ENCODE data around the gene CNTNAP2. TPM values are rescaled to one million over a fixed set of nuclear protein-coding genes. Genes with fewer than 3 reads are reported as not detected.

The CNTNAP2 gene
- total and polyA plus RNA-seq, 2 of the 8 experiments (the other 6 are each of a cell fraction or from before 2014, with no cell fraction given), result 27.9 to 71.0 TPM

DNA sequence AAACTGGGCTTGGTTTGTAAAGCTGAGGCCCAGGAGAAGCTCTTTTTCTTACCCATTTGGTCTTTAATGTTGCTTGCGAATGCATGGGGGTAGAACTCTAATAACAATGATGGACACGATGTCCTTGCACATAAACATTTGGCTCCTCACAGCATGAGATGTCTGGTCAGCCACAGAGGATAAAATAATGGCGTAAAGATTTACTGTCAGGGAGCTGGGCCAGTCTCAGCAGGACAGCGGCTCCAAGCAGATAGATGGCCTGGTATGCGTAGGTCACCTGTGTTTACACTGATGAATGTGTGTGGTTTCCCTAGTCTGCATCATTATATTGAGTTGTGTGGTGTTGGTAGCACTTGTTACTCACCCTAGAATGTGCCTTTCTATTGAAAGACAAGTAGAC is 537.4 kb downstream of the CNTNAP2 start:
- Histone ChIP-seq H2AFZ (ENCODE audit: low read length) (no peak overlapping the region), H3K9ac (replicated peaks in 1 of 4; ENCODE audit: extremely low read depth in 1 of 4, low read depth in 3 of 4, low read length in 3 of 4) (no peak overlapping the region), H3K18ac (ENCODE audit: extremely low read depth, low read length) (no peak overlapping the region), H2BK12ac (ENCODE audit: low read depth, low read length) (no peak overlapping the region), H3K4me1 (replicated peaks in 1 of 4; ENCODE audit: control insufficient read depth in 3 of 4, insufficient read depth in 4 of 4, low read length in 3 of 4) (no peaks in the 10 kb centered on the region), H4K91ac (replicated peaks; ENCODE audit: insufficient read length, low read length) (no peak overlapping the region), H2BK5ac (ENCODE audit: low read depth, low read length) (no peak overlapping the region), H2AK5ac (ENCODE audit: low read depth, low read length) (no peak overlapping the region), H3K14ac (ENCODE audit: insufficient read length) (no peak overlapping the region), H3K36me3 (ENCODE audit: control insufficient read depth in 2 of 4, insufficient read depth in 4 of 4, low read length in 3 of 4) (no peaks in the 10 kb centered on the region), H3K27ac (ENCODE audit: low read depth, low read length) (no peak overlapping the region), H3K23me2 (ENCODE audit: low read depth, low read length) (no peaks in the 10 kb centered on the region), H2BK15ac (ENCODE audit: low read length) (no peak overlapping the region), H3K23ac (ENCODE audit: insufficient read length) (no peak overlapping the region), H3K27me3 (replicated peaks in 1 of 4; ENCODE audit: control insufficient read depth in 3 of 4, extremely low read depth in 1 of 4, insufficient read depth in 3 of 4, low read length in 3 of 4) (no peaks in the 10 kb centered on the region), H2BK20ac (ENCODE audit: low read length) (no peak overlapping the region), H3K4me2 (ENCODE audit: insufficient read depth in 1 of 2, low read depth in 2 of 2, low read length in 2 of 2) (0 out of 4 replicates have a peak overlapping the region, but pooled peaks of 1 of the 2 experiments have one; percentile 7), H4K5ac (ENCODE audit: insufficient read length, low read depth, low read length) (no peak overlapping the region), H3K56ac (replicated peaks; ENCODE audit: insufficient read length, low read depth, low read length) (no peak overlapping the region), H4K8ac (ENCODE audit: extremely low read depth, insufficient read depth, low read length) (no peak overlapping the region), H2BK120ac (replicated peaks; ENCODE audit: low read depth, low read length) (no peak overlapping the region), H4K20me1 (replicated peaks in 1 of 2; ENCODE audit: control insufficient read depth in 1 of 2, insufficient read depth in 2 of 2, low read length in 2 of 2) (no peaks in the 10 kb centered on the region), H3K79me2 (ENCODE audit: control insufficient read depth in 1 of 2, insufficient read depth in 2 of 2, low read length in 2 of 2) (no peaks in the 10 kb centered on the region), H3K9me3 (ENCODE audit: insufficient read depth in 2 of 2, low read depth in 1 of 2, low read length in 1 of 2) (no peaks in the 10 kb centered on the region), H3K79me1 (ENCODE audit: low read depth, low read length) (no peaks in the 10 kb centered on the region), H3K4me3 (ENCODE audit: extremely low read depth in 1 of 4, insufficient read depth in 2 of 4, low read depth in 3 of 4, low read length in 4 of 4) (no peak overlapping the region), H3K4ac (replicated peaks; ENCODE audit: insufficient read length, low read depth, low read length) (no peak overlapping the region)
- TF ChIP-seq TEAD4 (IDR thresholded peaks at IDR 0.05; ENCODE audit: low read depth, low read length), result 0 out of 2 replicates have a peak, but pooled peaks have one; percentile 33
- TF ChIP-seq SP4 (IDR thresholded peaks at IDR 0.05; ENCODE audit: low read length), result no peak
- FAIRE-seq (no peak), DNase-seq (ENCODE audit: low read depth in 1 of 2, low spot score in 2 of 2) (no peak)
- POLR2A ChIA-PET (ENCODE audit: partially characterized antibody), result no interaction called here
- CTCF ChIA-PET (ENCODE audit: partially characterized antibody), result no interaction called here
- 84% methylated on average over 5 of the region's 5 CpGs; no CpG with 5 or more reads in 1 of the 2 experiments for WGBS, 2 experiments (ENCODE audit: extremely low coverage in 1 of 2, insufficient coverage in 1 of 2, insufficient read length in 1 of 2, insufficient replicate concordance in 2 of 2, low coverage in 1 of 2, low lambda C conversion rate in 2 of 2, missing lambda C conversion rate in 1 of 2)
